GM18520 (cell line): ENCODE data around the gene ZDBF2.
"Not testable (repeated sequence)": the region's sequence is repeated elsewhere in the genome, so short reads cannot be mapped to it uniquely, and the experiment has no call there.

Experiments
- ATAC-seq: cut with Tn5 transposase; IDR thresholded peaks from one replicate; pipeline ENCODE4 v1.9.1; 2021; ENCODE audit not compliant: unreplicated experiment

The ZDBF2 gene

DNA sequence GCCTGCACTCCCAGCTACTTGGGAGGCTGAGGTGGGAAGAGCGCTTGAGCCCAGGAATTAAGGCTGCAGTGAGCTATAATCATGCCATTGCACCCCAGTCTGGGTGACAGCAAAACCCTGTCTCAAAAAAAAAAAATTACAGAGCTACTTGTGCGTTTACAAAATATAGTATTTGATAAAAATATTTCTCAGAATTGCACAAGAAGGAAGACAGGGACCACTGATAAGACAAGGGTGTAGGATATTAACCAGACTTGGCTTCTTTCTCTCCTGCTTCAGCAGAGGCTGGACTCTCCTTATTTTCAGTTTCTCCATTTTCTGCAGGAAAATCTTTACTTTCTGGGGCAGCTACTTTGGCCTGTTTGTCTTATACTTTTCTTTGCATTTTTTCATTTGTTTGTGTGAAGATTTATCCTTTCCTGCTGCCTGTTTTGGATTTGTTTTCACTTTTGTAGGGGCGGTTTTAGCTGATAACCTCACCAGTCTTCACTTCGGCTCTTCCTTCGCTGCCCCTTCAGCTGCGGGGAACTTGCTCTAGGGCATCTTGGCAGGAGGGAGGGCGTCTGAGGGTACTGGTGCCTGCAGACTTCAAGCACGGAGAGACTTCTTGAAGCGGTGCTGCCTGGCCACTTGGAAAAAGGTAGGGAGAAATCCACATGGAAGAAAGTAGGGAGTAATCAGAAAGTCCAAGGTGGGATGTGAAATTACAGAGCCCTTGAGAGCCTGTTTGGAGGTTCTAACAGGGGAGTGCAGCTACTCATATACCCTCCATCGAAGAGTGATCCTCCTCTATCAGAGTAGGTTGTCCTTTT lies 14.9 kb upstream of the ZDBF2 start:
- ATAC-seq, result no peak

DNA sequence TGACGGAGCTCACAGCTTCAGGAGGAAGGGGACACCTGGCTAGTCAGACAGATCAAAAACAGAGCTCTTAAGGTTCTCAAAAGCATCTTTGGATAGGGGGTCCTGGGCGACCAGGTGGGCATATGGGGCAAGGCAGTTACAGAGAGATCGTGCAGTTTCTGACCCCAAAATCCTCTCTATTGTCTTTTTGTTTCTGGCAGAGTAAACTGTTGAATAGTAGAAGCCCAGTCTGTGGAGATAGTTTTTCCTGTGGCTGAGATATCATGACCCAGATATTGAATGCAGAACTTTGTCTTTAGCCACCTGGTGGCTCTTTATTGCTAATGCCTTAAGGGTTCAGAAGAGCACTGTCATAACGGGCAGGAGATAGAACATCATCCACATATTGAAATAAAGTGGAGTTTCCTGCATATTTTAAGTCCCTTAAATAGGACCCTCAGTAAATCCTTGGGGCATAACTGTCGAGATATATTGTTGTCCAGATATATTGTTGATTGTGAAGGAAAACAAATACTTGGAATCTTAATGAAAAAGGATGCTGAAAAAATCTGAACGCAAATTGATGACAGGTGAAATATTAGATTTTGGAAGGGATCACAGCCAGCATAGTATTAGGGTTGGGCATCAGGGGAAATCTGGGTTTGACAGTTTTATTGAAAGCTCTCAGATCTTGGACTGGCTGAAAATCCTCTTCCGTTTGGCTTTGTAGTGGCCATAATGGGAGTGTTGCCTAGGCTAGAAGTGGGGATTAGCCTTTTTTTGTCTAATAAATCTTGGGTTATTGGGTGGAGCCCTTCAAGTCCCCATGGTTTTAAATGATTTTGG lies 14.1 kb upstream of the ZDBF2 start:
- ATAC-seq, result peak; percentile 93

DNA sequence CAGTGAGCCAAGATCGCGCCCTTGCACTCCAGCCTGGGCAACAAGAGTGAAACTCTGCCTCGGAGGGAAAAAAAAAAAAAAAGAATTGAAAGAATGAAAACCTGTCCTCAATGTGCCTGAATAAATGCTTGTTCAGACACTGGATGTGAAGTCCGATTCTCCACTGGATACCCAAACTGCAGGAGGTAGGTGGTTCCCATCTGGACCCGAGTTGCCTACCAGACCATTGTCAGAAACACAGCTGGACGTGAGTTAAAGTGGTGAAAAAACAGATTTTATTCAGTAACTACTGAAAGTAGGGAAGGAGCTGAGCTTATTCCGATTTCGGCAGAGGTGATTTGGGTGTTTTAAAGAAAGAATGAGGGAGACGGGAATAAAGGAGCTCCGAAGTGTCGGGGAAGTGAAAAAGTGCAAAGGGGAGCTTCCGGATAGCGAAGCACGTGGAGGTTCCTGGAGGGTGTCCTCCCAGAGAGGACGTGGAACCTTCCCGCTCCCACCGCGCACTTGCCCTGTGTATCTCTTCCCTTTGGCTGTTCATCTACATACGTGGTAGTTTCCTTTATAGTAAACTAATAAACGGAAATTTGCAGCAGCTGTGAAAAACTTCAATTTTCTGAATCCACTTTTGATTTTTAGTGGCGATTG lies 10.4 kb upstream of the ZDBF2 start:
- no peak for ATAC-seq

DNA sequence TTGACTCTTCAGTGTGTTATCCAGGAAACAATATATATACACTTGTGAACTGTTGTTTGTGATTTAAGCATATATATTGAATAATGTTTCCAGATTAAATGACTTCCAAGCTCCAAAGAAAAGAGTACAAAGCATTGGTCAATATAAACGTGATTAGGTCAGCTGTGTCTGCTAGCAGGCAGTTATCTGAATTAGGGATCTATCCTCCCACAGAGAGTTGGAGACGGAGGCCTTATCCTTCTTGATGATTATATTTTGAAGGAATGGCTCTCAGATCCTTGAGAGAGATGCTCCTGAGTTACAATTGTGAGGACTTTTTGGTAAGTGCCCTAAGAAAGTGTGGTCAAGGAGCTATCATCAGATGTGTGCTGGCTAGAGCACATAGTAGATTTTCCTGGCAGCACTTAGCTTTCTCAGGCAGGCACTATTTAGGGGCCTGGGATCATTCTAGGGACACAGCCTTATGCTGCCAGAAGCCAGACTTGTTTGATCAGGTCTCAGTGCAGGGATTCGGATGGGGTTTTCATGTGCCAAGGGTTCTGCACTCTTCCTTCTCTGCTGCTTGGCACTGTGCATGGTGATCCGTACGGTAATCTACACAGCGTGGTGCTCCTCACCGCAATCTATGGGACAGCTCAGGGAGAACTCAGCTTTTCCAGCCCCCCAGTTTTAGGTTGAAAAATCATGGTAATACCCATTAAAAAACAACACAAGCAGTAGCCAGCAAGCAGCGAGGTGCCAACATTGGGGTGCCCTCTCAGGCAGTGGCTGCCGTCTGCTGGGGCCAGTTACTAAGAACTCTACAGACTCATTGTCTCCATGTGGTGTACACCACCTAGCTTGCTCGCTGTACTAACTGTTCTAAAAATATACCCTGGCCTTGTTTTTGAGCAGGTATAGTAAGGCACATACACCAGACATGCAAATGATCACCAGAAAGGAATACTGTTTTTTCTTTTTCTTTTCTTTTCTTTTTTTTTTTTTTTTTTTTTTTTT lies 8.0 kb upstream of the ZDBF2 start:
- no peak for ATAC-seq

DNA sequence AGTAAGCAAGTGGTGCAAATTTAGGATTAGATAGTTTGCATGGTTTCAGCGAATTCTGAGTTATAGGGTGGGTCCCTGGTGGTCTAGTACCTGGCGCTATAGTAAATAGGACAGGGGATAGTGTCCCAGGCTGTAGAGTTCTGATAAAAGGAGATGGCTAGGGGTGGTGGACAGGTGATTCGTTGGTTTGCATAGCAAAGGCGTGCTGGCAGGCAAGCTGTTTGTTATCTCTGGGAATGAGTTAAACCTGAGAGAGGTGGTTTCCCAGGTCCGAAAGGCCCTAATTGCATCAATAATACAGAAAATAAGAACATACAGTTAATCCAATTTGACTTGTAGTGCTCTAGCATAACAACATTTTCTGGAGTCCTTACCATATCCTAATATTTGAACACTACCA lies 6.9 kb upstream of the ZDBF2 start:
- ATAC-seq, result no peak

DNA sequence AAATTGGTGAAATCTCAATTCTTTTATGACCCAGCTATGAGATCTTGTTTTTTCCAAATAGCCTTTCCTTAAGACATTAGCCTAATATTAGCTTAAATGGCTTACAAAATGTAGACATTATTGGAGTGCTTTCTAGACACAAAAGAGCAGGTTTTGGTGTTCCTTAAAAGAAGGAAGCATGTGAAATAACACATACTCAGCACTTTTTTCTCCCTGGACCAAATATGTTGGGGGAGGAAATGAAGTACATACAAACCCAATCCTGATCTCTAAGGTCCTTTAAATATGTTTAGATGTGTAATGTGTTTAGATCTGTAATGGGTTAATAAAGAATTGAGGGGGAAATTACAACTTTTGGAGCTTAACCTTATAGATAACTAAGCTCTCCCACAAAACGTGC lies 3.4 kb upstream of the ZDBF2 start:
- no peak for ATAC-seq

DNA sequence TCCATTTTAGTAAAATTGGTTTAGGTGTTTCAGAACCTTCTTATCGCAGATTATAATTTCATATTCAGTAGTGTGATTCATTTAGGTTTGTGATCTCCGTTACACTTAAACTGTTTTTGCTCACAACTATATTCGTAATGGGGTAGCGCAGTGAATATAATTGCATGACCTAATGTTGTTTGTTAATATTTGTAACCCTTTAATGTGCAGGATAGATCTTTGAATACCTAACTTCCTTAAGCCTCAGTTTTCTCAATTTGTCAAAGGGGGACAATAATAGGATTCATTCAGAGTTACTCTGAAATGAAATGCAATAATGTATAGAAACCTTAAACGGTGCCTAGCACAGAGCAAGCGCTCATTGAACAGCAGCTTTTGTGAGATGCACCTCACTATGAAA lies 558 bp upstream of the ZDBF2 start:
- no peak for ATAC-seq

DNA sequence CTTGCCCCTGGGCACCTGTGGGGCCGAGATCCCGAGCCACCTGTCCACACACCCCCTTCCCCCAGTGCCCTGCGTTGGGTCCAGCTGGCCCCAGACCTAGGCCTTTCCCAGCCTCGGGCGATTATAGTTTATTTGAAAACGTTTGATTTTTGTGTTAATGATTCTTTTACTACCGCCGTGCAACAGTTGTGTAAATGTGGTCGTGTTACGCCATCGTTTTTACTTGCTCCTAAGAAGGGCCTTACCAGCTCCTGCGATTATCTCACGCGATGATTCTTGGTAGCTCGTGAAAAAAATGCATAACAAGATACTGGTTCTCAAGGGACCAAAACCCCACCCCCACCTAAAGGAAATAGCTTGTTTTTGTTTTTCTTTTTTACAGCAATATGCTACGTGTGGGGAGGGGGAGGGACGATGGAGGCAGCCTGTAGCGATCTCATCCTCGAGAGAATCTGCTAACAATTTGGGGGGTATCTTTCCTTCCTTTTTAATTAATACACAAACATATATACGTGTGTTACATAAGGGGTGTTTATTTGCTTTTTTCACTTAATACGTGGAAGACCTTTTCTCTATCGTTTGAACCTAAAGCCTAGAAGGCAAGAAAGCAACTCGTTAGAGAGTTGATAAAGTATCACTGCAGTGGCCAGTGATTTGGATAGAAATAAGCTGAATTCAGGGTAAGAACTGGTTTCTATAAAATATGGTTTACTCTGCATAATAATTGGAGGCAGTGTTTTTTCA lies 1.0 kb downstream of the ZDBF2 start:
- ATAC-seq, result peak; percentile 15

DNA sequence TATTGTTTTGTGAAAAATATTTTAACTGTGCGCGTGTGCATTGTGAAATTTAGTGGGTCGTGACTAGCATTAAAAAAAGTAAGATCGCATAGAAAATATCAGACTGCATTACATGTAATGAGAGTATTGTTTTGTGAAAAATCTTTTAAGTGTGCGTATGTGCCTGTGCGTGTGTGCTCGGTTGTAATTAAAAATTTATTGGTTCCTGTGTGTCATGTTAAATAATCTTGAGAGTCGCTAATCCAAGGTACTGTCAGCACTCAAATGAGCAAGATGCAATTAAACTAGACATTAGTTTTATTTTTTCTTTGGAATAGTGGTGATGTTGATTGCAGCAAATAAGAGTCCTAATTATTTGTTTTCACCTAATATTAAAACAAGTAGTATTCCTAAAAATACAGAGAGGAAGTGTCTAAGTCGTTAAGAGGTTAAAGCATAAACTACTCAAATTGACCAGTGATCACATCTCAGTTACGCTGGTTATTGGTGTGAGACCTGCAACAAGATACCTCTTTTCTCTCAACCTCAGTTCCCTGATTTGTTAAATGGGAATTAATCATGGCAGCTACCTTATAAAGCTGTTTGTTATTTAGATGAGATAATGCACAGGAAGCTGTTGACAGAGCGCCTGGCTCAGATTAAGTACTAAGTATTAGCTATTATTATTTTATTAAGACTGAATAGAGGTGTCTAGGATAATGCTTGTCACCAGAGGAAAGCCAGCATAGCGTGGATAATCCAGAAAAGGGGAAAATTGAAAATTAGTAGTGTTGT lies 1.9 kb downstream of the ZDBF2 start:
- no peak for ATAC-seq

DNA sequence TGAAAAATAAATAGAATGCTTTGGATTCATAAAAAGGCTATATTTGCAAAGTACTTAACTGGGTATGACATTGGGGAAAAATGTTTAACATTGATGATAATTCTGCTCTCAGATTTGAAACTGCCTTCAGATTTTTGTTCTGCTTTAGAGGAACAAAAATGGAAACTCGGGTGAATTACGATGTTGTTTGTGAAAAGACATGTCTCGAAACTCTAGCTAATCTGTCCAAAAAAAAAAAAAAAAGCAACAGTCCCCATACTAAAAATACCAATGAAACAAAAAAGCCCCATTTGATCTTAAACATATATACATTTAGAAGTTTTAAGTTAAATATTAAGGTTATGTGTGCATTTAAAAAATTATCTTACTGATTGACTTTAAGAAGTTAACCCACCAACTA lies 3.0 kb downstream of the ZDBF2 start:
- no peak for ATAC-seq

DNA sequence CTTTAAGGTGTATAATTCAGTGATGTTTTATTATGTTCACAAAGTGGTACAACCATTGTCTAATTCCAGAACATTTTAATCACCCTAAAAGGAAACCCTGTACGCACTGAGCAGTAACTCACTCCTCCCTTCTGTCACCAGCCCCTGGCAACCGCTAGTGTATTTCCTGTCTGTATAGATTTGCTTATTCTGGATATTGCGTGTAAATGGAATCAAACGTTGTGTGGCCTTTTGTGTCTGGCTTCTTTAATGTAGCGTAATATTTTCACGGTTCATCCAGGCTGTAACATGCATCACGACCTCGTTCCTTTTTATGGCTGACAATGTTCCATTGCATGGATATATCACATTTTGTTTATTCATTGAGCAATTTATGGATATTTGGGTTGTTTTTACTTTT lies 8.3 kb downstream of the ZDBF2 start:
- ATAC-seq, result no peak

DNA sequence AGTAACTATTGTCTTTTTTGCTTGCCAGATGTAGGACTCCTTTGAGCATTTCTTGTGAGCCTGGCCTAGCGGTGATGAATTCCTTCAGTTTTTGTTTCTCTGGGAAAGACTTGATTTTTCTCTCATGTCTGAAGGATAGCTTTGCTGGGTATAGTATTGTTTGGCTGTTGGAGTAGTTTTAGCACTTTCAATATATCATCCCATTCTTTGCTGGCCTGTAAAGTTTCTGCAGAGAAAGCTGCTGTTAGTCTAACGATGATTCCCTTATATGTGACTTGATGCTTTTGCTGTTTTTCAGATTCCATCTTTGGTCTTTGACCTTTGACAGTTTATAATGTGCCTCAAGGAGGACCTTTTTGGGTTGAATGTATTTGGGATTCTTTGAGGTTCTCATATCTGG lies 12.7 kb downstream of the ZDBF2 start:
- ATAC-seq, result no peak

DNA sequence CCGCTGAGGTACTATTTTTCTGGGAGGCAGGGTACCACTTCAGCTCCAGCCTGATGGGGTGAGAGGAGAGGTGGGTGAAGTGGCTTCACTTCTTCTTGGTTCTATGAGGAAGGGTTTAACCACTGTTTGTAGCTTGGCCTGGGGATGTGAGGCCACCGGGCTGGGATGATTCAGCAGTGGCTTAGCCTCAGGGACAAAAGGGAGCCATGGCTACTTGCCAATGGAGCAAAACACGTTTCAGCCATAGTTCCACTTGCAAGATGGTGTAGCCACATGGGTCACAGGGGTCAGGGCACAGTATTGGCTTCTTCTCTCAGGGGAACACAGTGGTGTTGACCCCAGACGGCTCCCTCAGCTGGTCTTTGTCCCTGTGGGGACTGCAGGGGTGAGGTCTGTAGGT lies 14.9 kb downstream of the ZDBF2 start:
- ATAC-seq, result no peak

DNA sequence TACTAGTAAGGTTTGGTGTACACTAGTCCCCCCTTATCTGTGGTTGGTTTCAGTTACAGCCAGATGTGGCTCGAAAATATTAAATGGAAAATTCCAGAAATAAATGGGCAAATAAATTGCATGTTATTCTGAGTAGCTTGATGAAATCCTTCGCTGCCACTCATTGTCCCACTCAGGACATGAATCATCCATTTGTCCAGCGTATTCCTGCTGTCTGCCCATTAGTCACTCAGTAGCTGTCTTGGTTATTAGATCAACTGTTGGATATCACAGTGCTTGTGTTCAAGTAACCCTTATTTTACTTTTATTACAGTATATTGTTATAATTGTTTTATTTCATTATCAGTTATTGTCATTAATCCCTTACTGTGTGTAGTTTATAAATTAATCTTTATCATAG lies 21.7 kb downstream of the ZDBF2 start:
- no peak for ATAC-seq

DNA sequence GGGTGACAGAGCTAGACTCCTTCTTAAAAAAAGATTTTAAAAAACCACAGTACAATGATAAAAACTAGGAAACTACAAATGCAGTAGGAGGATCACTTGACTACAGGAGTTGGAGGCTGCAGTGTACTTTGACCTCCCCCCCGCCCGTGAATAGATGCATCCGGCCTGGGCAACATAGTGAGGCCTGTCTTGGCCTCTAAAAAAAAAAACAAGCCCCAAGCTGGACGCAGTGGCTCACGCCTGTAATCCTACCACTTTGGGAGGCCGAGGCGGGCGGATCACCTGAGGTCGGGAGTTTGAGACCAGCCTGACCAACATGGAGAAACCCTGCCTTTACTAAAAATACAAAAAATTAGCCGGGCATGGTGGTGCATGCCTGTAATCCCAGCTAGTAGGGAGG lies 25.1 kb downstream of the ZDBF2 start:
- ATAC-seq, result not testable (repeated sequence)

DNA sequence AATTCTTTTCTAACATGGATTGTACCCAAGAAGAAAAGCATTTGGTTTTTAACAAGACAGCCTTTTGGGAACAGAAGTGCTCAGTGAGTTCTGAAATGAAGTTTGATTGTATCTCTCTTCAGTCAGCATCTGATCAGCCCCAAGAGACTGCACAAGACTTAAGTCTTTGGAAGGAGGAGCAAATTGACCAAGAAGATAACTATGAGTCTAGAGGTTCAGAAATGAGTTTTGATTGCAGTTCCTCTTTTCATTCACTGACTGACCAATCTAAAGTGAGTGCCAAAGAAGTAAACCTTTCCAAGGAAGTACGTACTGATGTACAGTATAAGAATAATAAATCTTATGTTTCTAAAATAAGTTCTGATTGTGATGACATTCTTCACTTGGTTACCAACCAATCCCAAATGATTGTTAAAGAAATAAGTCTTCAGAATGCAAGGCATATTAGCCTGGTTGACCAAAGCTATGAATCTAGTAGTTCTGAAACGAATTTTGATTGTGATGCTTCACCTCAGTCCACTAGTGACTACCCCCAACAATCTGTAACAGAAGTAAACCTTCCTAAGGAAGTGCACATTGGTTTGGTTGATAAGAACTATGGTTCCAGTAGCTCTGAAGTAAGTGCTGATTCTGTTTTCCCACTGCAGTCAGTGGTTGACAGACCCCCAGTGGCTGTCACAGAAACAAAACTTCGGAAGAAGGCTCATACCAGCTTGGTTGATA lies 31.2 kb downstream of the ZDBF2 start:
- ATAC-seq, result no peak

DNA sequence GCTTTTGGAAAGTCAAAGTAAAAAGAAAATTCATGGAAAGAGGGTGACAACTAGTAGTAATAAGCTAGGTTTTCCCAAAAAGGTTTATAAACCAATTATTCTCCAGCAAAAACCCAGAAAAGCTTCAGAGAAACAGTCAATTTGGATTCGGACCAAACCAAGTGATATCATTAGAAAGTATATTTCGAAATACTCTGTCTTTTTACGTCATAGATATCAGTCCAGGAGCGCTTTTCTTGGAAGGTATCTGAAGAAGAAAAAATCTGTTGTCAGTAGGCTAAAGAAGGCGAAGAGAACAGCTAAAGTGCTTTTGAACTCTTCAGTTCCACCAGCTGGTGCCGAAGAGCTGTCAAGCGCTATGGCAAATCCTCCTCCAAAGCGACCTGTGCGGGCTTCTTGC lies 36.6 kb downstream of the ZDBF2 start:
- ATAC-seq, result no peak

DNA sequence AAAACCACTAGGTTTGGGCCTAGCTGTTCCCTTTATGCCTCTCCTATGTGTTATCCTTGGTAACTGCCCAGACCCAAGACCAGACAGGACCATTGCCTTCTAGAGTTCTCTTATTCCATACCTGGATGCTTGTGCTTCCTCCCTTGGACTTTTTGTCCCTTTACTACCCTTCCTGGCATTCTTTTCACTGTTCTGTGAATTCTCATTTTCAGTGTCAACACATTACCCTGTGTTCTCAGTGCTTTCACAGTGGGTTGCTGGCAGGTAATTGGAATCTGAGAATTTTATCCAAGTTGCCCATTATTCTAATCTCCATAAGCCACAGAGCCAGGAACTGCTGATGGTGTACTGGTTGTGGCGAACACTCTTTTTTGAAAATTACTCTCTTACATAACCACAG lies 41.7 kb downstream of the ZDBF2 start:
- ATAC-seq, result no peak

DNA sequence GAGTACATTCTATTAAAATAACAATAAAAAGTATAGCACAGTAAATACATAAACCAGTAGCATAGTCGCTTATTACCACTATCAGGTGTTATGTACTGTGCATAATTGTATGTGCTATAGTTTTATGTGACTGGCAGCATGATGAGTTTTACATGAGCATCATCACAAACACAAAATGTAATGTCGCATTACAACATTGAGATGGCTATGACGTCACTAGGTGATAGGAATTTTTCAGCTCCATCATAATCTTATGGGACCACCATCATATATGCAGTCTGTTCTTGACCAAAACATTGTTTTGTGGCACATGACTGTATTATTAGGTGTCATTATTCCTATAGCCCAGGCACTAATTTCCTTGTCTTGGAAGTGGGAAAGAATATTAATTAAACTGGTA lies 48.6 kb downstream of the ZDBF2 start:
- ATAC-seq, result no peak
